IPS-11a (cell line): ENCODE data around the gene UBLCP1.
"Not testable (repeated sequence)": the region's sequence is repeated elsewhere in the genome, so short reads cannot be mapped to it uniquely, and the experiment has no call there.

ENCODE experiments used
- H3K4me3 ChIP-seq: one replicate; pipeline ENCODE4 v1.5.1; 2013; ENCODE audit warnings: low read depth, low read length, control low read depth

UBLCP1 gene

DNA sequence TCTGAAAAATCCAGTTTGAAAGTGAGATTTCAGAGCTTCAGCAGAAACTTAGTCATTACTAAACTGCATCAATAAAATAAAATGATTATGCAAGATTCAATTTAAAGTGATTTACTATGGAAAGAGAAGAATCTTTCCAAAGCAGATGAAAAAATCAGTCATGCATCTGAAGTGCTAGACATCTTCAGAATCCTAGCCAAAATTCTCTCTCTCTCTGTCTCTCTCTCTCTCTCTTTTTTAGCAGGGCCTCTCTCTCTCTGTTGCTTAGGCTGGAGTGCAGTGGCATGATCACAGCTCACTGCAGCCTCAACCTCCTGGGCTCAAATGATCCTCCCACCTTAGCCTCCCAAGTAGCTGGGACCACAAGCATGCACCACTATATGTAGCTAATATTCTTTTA, 18.2 kb upstream of the UBLCP1 start:
- no peak overlapping the region for H3K4me3 ChIP-seq

GRCh38 chr5:159249158-159249557, 13.9 kb upstream of the UBLCP1 start:
- no peak overlapping the region for H3K4me3 ChIP-seq

DNA sequence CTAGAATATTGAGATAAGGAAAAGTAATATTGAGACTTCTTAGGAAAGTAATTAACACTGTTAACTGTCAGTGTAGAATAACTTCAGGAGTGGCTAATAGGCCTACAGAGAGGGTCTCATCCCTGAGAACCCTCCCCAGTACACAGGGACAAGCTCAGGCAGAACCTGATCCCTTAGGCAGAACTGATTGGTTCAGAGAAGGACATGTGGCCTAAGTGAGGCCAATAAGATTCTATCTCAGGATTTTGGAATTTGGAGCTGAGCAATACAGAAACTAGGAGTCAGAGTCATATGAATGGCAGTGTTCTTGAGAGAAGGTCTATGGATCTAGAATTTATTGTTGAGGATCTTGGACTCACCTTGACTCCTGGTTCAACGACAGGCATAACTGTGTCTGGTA, 10.9 kb upstream of the UBLCP1 start:
- H3K4me3 ChIP-seq = no peak overlapping the region

GRCh38 chr5:159257007-159257406, 6.1 kb upstream of the UBLCP1 start:
- no peak overlapping the region for H3K4me3 ChIP-seq

DNA sequence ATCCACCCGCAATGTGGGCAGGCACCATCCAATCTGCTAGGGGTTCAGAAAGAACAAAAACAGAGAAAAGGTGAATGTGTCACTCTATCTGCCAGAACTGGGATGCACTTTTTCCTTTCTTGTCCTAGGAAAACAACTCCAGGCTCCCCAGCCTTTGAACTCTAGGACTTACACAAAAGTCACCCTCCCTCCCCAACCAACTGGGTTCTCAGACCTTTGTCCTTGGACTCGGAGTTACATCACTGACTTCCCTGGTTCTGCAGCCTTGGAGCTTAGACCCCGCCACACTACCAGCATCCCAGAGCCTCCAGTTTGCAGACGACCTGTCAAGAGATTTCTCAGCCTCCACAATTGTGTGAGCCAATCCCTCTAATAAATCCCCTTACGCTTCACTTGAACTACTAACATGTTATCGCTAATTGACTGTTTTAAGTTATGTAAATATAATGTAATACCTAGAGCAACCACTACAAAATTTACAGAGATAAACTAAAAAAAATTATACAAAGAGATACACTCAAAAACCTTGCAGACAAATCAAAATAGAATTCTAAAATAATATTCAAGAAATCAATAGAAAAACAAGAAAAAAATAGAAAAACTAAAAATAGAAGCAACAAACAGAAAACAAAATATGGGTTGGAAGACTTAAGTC, 5.3 kb upstream of the UBLCP1 start:
- H3K4me3 ChIP-seq = no peak overlapping the region

DNA sequence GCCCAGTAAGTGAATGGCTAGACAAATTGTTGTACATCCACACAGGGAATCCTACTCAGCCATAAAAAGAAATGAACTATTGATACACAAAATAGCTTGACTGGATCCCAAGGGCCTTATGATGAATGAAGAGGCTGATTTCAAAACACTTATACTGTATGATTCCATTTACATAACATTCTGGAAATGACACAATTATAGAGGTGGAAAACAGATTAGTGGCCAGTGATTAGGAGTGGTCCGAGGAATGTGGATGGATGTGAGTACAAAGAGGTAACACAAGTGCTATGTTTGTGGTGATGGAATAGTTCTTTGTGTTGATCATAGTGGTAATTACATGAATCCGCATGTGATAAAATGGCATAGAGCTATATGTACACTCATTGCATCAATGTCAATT, 4.7 kb upstream of the UBLCP1 start:
- no peak overlapping the region for H3K4me3 ChIP-seq

- H3K4me3 ChIP-seq = not testable (repeated sequence)
Measured at GRCh38 chr5:159260212-159260611, 2.9 kb upstream of the UBLCP1 start.

DNA sequence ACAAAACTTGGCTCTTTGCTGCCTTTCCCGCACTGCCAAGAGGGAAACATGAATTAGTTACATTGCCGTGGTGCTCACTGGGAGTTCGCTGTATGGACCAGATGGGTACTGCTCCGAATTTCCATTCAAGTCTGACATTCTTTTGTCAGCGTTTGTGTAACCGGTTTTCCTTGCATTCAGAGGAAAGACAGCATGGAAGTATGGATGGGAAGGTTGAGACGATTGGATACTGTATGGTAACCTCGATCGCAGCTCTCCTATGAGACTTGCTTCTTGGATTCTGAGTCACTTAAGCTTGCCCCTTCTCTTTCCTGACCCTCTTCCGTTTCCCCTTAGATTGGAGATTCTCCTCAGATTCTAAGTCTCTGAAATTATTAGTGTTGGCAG, 625 bp upstream of the UBLCP1 start:
- peak overlapping the region; percentile 74 for H3K4me3 ChIP-seq

DNA sequence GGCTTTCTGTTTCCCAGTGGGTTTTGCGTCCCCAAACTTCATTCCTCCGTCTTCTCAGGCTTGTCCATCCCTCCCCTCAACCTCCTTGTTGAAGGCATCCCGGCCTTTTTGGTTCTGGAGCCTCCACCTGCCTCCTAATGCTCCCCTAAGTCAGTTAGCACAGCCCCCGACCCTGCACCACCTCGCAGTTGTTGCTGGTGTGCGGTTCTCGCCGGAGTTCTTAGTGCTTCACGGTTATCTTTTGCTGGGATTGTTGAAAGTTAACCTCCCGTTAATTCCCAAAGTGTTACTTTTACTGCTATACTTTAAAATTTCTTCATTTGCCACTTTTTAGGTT, 447 bp downstream of the UBLCP1 start:
- peak overlapping the region; percentile 74 for H3K4me3 ChIP-seq

DNA sequence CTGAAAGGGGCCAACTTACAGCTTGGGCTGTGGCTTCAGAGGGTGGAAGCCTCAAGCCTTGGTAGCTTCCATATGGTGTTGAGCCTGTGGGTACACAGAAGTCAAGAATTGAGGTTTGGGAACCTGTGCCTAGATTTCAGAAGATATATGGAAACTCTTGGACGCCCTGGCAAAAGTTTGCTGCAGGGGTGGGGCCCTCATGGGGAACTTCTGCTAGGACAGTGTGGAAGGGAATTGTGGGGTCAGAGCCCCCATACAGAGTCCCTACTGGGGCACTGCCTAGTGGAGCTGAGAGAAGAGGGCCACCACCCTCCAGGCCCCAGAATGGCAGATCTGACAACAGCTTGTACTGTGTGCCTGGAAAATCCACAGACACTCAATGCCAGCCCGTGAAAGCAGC, 3.7 kb downstream of the UBLCP1 start:
- H3K4me3 ChIP-seq = not testable (repeated sequence)

DNA sequence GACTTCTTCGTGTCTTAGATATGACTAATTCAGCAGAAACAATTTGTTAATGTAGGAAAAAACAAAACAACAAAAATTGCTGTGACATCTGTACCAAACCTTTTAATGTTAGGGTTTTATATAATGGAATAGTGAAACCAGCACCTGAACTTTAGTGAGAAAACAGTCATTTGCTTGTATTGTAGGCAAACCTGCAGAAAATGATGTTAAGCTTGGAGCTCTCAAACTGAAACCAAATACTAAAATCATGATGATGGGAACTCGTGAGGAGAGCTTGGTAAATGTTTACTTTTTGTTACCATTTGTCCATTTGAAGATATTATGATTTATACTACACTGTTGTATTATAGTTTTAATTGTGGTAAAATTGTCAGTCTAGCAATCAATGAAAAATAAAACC, 6.6 kb downstream of the UBLCP1 start:
- H3K4me3 ChIP-seq = no peak overlapping the region

DNA sequence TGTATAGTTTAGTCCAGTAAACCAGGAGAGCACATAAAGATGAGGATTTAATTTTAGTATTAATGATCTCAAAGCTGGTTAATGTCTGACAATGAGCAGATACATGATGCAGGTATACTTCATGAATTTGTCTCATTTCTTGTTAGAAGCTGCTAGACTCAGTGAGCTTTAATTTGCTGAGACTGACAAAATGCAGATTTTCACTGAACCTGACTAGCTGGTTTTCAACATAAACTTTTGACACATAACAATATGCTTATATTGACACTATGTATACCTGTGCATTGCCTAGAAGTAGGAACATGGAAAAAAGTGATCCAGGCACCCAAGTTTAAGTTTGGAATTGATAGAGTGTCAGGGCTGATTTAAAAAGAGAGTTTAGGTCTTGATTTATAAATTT, 10.8 kb downstream of the UBLCP1 start:
- H3K4me3 ChIP-seq = no peak overlapping the region

GRCh38 chr5:159274676-159275075, 11.6 kb downstream of the UBLCP1 start:
- H3K4me3 ChIP-seq = no peak overlapping the region

DNA sequence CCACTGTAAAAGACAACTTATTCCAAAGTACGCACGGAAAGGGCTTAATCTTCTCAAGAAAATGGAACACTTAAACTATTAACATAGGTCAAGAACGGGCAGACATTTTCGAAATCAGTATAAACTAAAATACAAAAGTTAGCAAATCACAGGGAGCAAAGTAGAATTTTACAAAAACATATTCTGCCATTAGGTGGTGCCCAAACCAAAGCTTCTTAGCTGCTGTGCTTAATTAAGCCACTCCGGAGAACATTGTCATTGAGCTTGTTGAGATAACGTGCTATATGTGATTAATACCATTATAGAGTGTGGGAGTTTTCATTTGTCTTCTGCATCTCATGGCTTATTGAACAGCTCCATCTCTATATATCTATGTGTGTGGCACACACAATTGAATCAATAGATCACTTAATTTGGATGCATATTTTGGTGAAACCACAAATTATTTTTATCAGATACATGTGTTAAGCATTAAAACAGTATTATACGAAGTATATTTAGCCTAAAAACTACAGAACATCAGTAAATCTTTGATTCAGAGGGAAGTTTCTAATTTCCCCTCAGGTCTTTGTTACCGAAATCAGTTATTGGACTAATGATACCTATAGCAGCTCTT, 23.4 kb downstream of the UBLCP1 start:
- H3K4me3 ChIP-seq = no peak overlapping the region

- H3K4me3 ChIP-seq = no peak overlapping the region
Measured at GRCh38 chr5:159290741-159291140, 27.7 kb downstream of the UBLCP1 start.

DNA sequence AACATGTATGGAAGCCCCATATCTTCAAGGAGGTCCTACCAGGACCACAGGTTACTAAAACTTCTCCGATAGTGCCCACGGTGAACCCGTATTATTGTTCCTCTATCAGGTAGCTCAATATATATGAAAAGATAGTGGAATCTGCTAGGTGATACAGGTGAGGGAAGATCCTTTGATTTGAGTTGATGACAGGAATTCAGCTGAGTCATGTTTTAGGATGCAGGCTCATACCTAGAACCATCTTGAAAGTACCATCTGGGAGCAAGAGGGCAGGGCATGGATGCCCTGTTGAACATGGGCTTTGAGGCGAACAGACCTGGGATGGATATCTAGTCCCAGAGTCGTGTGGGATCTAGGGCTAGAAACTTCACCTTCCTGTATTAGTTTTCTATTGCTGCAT, 31.8 kb downstream of the UBLCP1 start:
- no peak overlapping the region for H3K4me3 ChIP-seq

DNA sequence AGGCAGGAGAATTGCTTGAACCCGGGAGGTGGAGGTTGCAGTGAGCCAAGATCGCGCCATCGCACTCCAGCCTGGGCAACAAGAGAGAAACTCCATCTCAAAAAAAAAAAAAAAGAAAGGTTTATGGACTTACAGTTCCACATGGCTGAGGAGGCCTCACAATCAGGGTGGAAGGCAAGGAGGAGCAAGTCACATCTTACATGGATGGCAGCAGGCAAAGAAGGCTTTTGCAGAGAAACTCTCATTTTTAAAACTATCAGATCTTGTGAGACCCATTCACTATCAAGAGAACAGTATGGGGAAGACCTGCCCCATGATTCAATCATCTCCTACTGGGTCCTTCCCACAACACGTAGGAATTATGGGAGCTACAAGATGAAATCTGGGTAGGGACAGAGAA, 34.2 kb downstream of the UBLCP1 start:
- not testable (repeated sequence) for H3K4me3 ChIP-seq

DNA sequence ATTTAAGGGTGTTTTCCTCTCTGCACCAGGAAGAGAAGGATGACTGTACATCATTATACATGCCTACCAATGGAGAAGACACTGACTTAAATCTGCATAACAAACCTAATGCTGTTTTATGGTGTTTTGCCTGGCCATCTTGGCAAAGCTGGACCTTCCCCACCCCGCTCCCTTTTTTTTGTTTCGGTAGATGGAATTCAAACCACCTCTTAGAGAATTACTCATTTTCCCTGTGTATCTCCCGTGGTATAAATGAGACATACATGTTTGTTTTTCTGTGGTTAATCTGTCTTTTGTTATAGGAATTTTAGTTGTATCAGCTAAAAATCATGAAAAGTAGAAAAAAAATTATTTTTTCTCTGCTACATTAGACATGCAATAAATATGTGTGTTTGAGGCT, 38.4 kb downstream of the UBLCP1 start:
- no peak overlapping the region for H3K4me3 ChIP-seq

DNA sequence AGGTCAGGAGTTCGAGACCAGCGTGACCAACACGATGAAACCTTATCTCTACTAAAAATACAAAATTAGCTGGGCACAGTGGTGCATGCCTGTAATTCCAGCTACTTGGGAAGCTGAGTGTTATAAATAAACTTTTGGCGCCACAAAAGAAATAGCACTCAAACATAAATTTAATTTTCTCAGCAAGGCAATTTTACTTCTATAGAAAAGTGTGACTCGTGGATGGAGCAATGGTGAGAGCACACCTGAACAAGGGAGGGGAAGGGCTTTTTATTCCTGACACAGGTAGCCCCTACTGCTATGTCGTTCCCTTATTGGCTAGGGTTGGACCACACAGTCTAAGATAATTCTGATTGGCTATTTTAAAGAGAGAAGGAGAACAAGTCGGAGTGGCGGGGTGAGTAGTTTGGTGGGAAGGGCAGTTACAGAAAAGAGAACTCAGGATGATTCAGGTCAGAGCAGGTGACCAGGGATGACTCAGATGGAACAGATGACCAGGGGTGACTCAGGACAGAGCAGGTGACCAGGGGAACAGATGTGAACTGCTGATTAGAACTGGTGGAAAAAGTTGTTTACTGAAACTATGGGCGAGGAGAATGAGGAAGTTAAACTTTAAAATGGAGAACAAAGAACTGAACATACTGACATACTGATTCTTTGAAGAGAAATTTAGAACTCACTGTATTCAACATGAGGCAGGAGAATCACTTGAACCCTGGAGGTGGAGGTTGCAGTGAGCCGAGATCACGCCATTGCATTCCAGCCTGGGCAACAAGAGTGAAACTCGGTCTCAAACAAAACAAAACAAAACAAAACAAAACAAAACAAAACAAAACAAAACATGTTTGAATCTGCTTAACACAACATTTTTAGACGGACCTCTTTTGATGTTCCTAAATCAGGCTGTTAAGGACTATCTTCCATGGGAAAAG, 39.1 kb downstream of the UBLCP1 start:
- not testable (repeated sequence) for H3K4me3 ChIP-seq

GRCh38 chr5:159303286-159303685, 40.2 kb downstream of the UBLCP1 start:
- no peak overlapping the region for H3K4me3 ChIP-seq

- H3K4me3 ChIP-seq = no peak overlapping the region
Measured at GRCh38 chr5:159304961-159305595, 42.0 kb downstream of the UBLCP1 start.
